C4-2B (cell line): Measurements from ENCODE around the gene CTTNBP2.

Experiments used
- H3K27ac ChIP-seq: fragments of 450-650 bp; 2 replicates; pipeline ENCODE4 v1.5.1; 2017
- CTCF ChIP-seq: fragments of 450-650 bp; conservative IDR thresholded peaks from 2 replicates; pipeline ENCODE4 v1.5.1; 2017; ENCODE audit warnings: mild to moderate bottlenecking
- ZFX ChIP-seq: fragments of 450-650 bp; IDR thresholded peaks from 2 replicates; pipeline ENCODE4 v1.6.1; 2017

Gene CTTNBP2

DNA sequence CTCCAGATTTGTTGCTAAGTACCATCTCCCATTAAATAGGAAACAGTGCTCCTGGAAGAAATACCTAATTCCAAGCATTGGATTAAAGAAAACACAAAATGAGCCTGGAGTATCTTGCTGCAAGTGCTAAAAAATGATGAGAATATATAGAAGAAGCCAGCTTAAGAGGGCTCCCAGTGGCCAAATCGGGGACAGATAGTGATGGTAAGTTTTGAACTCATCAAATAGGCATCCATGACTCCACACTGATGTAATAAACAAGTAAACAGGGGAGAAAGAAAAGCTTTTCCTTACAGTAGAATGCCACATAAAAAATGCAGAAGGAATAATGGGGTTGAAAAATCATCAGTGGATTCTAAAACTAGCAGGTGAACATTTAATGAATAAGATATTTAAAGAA, 72.4 kb downstream of the CTTNBP2 start:
- no peak overlapping the region for H3K27ac ChIP-seq
- TF ChIP-seq CTCF (no peak), ZFX (no peak)

DNA sequence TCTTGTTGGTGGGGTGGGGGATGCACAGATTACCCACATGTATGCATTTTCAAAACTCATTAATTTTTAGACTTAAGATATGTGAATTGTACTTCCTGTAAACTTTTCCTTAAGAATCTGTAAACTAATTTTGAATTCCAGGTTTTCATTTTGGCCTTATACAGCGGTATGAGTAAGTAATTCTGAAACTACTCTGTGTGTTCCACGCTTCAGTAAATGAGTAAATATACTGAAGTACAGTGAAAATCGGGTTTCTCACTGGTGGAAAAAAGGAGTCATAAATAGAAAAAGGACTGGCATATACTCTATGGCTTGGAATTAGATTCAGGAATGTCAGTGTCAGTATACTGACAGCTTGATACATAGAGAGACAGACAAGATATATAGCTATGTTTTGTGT, 72.8 kb downstream of the CTTNBP2 start:
- H3K27ac ChIP-seq = no peak overlapping the region
- TF ChIP-seq ZFX = no peak

DNA sequence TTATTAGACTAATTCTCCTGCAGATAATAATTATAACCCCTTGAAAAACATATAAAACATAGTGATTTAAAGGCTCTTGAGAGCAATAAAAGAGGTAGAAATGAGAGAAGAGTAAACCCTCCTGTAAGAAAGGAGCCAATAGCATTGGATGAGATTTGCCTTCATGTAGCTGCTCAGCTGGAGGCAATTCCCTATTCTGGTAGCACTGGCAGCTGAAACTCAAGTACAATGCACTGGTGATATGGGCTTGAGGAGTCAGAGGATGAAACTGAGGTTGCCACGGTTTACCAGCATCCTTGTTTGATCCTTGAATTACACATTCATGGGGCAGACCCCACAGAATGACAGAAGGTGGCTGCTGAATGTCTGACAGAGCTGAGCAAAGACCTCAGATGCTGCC, 76.4 kb downstream of the CTTNBP2 start:
- TF ChIP-seq ZFX (no peak), CTCF (no peak)

DNA sequence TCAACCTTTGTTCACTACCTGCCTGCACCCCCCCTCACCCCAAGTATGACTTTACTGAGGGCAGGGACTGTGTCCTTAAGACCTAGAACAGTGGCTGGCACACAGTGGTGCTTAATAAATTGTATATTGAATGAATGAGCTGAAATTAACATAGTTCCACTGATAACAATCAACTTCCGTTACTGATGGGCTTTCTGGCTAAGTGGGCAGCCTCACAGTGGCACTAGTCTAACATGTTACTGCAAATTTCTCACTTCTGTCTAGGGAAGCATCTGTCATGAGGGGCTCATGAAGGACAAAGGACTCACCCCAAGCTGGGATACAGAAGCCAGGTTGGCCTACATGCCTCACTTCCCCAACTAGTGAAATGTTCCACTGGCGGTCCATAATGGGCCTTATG, 79.3 kb downstream of the CTTNBP2 start:
- TF ChIP-seq CTCF = no peak
- TF ChIP-seq ZFX = no peak
- H3K27ac ChIP-seq = no peak overlapping the region

More for the DNA sequence above, 76.4 kb downstream of the CTTNBP2 start:
- H3K27ac ChIP-seq = no peak overlapping the region

GRCh38 chr7:117793521-117793920, 79.7 kb downstream of the CTTNBP2 start:
- no peak overlapping the region for H3K27ac ChIP-seq
- TF ChIP-seq CTCF = no peak
- no peak for TF ChIP-seq ZFX

- TF ChIP-seq CTCF = no peak; the same call in 1 of the 2 replicates
- TF ChIP-seq ZFX = no peak
- H3K27ac ChIP-seq = no peak overlapping the region
These were observed 81.1 kb downstream of the CTTNBP2 start for GRCh38 chr7:117791877-117792780.

DNA sequence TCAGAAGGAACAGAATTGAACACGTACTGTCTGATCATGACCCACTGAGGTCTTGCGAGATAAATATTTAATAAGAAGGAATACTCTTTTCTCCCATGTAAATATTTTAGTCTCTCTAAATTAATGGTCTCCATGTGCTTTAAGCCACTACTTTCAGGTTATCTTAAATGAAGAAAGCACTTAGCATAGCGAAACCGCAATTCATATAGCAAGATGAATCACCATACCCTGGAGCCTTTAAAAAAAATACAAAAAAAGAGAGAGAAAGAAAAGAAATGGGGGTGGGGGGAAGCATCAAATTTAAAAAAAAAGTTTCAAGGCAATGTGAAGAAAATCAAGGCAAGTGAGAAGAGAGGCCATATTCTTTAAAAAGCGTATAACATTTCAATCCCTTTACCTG, 82.5 kb downstream of the CTTNBP2 start:
- H3K27ac ChIP-seq = no peak overlapping the region
- no peak for TF ChIP-seq ZFX
- no peak for TF ChIP-seq CTCF

DNA sequence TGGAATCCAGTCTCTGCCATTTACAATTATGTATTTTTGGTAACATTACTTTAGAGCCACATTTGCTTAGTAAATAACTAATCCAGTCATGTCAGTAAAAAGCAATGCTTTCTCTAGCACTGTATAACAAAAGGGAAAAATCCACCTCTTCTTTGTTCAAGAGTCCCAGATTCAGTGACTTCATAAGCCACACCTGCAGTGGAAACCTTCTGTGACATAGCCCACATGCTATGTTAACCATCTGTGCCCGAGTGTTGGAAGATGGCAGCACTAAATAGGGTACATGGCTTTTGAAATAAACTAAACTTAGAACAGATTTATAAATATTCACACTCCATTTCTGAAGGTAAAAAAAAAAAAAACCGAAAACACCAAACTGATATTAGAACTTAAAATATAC, 83.0 kb downstream of the CTTNBP2 start:
- no peak overlapping the region for H3K27ac ChIP-seq
- TF ChIP-seq ZFX (no peak), CTCF (no peak)
